HL-60 (cell line): ENCODE measurements around the gene FAM9A.
"Not testable (repeated sequence)": the region's sequence is repeated elsewhere in the genome, so short reads cannot be mapped to it uniquely, and the experiment has no call there.

Experiments used
- GABPA ChIP-seq: IDR thresholded peaks from 2 replicates; pipeline ENCODE4 v1.6.1; 2012; ENCODE audit warnings: low read depth
- POLR2AphosphoS5 ChIP-seq: IDR thresholded peaks from 2 replicates; pipeline ENCODE4 v1.6.1; 2012; ENCODE audit warnings: low read depth
- TF ChIP-seq, protein P1 (sequence below): IDR thresholded peaks from one replicate; pipeline ENCODE4 v1.5.1; 2011; ENCODE audit warnings: low read length, control low read depth, inconsistent platforms; ENCODE audit not compliant: insufficient read depth
- TF ChIP-seq, protein P2 (sequence below): IDR thresholded peaks from 2 replicates; pipeline ENCODE4 v1.6.1; 2012; ENCODE audit warnings: low read depth; ENCODE audit not compliant: insufficient replicate concordance

DNA sequence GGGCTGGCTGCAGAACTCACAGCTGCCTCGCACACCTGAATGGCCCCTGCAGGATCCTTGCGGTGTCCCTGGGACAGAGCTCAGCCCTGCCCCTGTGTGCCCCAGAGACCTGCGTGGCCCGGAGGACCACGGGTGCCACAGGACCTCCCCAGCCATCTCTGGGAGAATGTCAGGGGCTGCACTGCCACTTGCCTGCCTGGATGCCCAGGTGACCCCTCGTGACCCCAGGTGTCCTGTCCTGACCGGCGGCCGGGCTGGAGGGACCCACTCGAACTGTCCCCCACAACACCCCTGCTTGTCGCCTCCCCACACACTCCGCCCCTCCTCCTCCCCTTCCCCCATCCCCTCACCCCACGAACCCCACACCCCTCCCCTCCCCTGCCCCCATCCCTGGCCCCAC is 1.9 kb downstream of the FAM9A start:
- TF ChIP-seq GABPA, POLR2AphosphoS5: not testable (repeated sequence)
- TF ChIP-seq, protein P1, sequence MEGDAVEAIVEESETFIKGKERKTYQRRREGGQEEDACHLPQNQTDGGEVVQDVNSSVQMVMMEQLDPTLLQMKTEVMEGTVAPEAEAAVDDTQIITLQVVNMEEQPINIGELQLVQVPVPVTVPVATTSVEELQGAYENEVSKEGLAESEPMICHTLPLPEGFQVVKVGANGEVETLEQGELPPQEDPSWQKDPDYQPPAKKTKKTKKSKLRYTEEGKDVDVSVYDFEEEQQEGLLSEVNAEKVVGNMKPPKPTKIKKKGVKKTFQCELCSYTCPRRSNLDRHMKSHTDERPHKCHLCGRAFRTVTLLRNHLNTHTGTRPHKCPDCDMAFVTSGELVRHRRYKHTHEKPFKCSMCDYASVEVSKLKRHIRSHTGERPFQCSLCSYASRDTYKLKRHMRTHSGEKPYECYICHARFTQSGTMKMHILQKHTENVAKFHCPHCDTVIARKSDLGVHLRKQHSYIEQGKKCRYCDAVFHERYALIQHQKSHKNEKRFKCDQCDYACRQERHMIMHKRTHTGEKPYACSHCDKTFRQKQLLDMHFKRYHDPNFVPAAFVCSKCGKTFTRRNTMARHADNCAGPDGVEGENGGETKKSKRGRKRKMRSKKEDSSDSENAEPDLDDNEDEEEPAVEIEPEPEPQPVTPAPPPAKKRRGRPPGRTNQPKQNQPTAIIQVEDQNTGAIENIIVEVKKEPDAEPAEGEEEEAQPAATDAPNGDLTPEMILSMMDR = not testable (repeated sequence)
- TF ChIP-seq, protein P2, sequence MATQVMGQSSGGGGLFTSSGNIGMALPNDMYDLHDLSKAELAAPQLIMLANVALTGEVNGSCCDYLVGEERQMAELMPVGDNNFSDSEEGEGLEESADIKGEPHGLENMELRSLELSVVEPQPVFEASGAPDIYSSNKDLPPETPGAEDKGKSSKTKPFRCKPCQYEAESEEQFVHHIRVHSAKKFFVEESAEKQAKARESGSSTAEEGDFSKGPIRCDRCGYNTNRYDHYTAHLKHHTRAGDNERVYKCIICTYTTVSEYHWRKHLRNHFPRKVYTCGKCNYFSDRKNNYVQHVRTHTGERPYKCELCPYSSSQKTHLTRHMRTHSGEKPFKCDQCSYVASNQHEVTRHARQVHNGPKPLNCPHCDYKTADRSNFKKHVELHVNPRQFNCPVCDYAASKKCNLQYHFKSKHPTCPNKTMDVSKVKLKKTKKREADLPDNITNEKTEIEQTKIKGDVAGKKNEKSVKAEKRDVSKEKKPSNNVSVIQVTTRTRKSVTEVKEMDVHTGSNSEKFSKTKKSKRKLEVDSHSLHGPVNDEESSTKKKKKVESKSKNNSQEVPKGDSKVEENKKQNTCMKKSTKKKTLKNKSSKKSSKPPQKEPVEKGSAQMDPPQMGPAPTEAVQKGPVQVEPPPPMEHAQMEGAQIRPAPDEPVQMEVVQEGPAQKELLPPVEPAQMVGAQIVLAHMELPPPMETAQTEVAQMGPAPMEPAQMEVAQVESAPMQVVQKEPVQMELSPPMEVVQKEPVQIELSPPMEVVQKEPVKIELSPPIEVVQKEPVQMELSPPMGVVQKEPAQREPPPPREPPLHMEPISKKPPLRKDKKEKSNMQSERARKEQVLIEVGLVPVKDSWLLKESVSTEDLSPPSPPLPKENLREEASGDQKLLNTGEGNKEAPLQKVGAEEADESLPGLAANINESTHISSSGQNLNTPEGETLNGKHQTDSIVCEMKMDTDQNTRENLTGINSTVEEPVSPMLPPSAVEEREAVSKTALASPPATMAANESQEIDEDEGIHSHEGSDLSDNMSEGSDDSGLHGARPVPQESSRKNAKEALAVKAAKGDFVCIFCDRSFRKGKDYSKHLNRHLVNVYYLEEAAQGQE = not testable (repeated sequence)
